ENCODE data around the gene LRGUK.

LRGUK gene

GRCh38 chr7:134086998-134087735 is 40.0 kb upstream of the LRGUK start:
- TF ChIP-seq, protein P1, sequence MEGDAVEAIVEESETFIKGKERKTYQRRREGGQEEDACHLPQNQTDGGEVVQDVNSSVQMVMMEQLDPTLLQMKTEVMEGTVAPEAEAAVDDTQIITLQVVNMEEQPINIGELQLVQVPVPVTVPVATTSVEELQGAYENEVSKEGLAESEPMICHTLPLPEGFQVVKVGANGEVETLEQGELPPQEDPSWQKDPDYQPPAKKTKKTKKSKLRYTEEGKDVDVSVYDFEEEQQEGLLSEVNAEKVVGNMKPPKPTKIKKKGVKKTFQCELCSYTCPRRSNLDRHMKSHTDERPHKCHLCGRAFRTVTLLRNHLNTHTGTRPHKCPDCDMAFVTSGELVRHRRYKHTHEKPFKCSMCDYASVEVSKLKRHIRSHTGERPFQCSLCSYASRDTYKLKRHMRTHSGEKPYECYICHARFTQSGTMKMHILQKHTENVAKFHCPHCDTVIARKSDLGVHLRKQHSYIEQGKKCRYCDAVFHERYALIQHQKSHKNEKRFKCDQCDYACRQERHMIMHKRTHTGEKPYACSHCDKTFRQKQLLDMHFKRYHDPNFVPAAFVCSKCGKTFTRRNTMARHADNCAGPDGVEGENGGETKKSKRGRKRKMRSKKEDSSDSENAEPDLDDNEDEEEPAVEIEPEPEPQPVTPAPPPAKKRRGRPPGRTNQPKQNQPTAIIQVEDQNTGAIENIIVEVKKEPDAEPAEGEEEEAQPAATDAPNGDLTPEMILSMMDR (conservative IDR thresholded peaks at IDR 0.05) = no peak
- no peak overlapping the region for H3K27ac ChIP-seq

- TF ChIP-seq, protein P1 (conservative IDR thresholded peaks at IDR 0.05) = no peak
- H3K27ac ChIP-seq = no peak overlapping the region
Measured at GRCh38 chr7:134088199-134088598, 38.9 kb upstream of the LRGUK start.

GRCh38 chr7:134089446-134089845 is 37.7 kb upstream of the LRGUK start:
- no peak overlapping the region for H3K27ac ChIP-seq
- TF ChIP-seq, protein P1 (conservative IDR thresholded peaks at IDR 0.05) = no peak

- no peak overlapping the region for H3K27ac ChIP-seq
- TF ChIP-seq, protein P1 (conservative IDR thresholded peaks at IDR 0.05) = no peak
Measured at GRCh38 chr7:134098072-134098471, 29.1 kb upstream of the LRGUK start.

- TF ChIP-seq, protein P1 (conservative IDR thresholded peaks at IDR 0.05) = no peak
- H3K27ac ChIP-seq = no peak overlapping the region
Measured at GRCh38 chr7:134101716-134102115, 25.4 kb upstream of the LRGUK start.

- TF ChIP-seq, protein P1 (conservative IDR thresholded peaks at IDR 0.05) = no peak
- no peak overlapping the region for H3K27ac ChIP-seq
Measured at GRCh38 chr7:134104166-134104565, 23.0 kb upstream of the LRGUK start.

- TF ChIP-seq, protein P1 (conservative IDR thresholded peaks at IDR 0.05) = no peak
- no peak overlapping the region for H3K27ac ChIP-seq
Measured at GRCh38 chr7:134105841-134106240, 21.3 kb upstream of the LRGUK start.
